Subcutaneous adipose tissue (tissue), 4 donors: ENCODE results near the gene CCN2. TPM values are rescaled to one million over a fixed set of nuclear protein-coding genes. Genes with fewer than 3 reads are reported as not detected.

Experiments used
- total RNA-seq, 4 donors: library from RNA; depleted of rRNA; stranded (reverse); fragments of >200 nt; gene quantifications; one replicate each; pipeline ENCODE4 v1.1.0, GENCODE V29; 2016
- TF ChIP-seq, protein P1 (sequence below): fragments of 450-650 bp; IDR thresholded peaks from one replicate; pipeline ENCODE4 v1.5.1; 2016; ENCODE audit warnings: low read depth, mild to moderate bottlenecking, control low read depth, antibody characterized with exemption, moderate library complexity

CCN2 gene
- total RNA-seq, 4 donors from 2014 or later: 81.9 to 165 (median 112) TPM

DNA sequence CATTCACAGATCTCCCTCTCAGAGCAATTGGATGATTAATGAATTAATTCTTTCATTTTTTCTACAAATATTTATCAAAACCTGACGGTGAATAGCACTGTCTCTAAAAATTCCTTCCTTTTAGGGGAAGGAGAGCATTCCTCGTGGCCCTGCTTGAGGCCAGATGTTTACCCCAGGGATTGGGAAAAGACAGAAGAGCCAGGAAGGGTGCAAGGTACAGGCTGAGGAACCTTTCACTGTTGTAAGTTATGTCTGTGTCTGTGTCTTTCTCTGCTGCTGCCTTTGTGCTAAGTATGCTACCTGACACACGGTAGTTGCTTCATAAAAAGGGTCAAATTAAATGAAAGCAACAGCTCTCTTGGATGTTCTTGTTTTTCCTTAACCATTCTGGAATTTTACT is 27.4 kb upstream of the CCN2 start:
- TF ChIP-seq, protein P1, sequence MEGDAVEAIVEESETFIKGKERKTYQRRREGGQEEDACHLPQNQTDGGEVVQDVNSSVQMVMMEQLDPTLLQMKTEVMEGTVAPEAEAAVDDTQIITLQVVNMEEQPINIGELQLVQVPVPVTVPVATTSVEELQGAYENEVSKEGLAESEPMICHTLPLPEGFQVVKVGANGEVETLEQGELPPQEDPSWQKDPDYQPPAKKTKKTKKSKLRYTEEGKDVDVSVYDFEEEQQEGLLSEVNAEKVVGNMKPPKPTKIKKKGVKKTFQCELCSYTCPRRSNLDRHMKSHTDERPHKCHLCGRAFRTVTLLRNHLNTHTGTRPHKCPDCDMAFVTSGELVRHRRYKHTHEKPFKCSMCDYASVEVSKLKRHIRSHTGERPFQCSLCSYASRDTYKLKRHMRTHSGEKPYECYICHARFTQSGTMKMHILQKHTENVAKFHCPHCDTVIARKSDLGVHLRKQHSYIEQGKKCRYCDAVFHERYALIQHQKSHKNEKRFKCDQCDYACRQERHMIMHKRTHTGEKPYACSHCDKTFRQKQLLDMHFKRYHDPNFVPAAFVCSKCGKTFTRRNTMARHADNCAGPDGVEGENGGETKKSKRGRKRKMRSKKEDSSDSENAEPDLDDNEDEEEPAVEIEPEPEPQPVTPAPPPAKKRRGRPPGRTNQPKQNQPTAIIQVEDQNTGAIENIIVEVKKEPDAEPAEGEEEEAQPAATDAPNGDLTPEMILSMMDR: no peak

DNA sequence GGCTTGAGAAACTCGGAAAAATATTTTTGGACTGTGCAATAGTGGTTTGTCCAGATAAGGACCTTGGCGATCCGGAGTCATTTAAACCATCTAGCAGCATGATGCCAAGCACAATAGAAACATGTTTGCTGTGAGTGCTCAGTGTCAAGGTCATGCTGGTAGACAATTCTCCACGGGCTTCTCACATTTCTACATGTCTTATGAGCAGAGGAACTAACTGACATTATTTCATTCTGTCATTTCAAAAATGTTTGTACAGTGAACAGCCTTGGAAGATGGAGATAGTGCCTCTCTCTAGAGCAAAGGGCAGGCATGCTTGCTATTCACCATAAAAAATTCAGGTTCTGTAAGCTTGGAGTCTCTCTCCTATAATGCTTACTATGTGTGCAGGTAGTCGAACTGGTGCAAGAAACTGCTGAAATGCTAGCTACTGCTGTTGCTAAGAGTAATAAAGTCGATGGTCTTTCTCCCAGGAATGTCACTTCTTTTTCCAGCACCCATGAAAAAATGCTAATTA is 25.4 kb upstream of the CCN2 start:
- TF ChIP-seq, protein P1: no peak

DNA sequence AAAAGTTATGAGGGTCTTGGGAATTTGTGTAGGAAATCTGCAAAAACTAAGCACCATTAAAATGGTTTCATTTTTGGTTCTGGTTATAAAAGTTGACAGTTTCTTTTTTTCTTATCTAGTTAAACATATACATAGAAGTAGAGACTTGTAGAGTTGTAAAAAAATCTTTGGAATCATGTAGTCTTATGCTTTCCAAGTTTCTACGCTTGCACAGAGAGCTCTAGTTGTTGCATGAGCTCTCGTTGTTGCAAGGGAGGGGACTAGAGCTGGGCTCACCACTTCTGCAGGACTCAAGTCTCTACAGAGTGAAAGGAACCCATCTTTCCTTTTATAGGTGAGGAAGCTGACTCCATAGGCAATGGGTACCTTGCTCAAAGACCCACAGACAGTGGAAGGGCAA is 21.6 kb upstream of the CCN2 start:
- TF ChIP-seq, protein P1: no peak

DNA sequence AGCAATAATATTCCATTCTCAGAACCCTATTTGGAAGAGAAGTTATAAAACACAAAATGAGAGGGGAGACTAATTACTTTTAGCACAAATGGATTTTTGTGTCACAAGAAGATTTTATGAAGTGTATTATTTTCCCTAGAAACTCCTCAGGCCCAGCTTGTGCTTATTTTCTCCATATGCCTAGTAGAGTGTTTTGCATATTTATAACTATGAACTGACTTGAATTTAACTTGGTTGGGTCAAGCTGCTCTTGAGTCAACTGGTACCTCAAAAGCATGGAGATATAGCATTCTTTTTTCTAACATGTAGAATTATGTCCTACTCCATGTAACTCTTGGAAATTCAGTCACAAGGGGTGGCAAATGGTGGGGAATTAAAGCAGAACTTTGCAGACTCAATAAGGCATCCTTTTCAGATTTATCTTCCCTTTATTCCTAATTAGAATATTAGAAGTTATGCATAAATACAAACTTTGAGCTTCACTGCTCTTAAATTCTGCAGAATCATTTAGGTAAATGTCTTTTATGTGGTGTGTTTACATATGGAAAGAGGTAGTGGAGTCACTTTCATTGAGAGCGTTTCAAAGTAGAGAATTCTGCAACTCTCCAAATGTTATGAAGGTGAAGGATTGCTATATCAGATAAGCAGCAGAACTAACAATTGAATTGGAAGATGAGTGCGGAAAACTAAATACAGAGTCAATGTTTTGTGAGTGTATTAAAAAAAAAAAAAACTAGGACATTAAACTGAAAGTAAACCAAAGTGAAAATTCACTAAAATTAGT is 19.1 kb upstream of the CCN2 start:
- TF ChIP-seq, protein P1: no peak

DNA sequence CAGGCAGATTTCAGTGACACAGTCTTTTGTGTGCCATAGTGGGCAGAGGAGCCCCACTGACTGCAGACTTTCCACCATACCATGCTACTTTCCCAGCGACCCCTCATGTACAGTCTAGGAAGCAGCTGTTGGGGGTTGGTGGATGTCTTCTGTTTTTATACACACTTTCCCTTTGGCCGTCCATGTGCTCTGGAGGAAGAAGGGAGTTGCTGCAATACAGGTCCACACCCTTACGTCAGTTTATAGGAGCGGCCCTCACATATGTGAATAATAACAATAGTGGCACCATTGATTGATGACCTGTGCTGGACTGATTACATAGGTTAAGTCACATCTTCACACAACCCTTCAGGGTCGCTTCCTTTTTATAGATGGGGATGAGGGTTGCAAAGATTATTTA is 17.5 kb upstream of the CCN2 start:
- TF ChIP-seq, protein P1: no peak

DNA sequence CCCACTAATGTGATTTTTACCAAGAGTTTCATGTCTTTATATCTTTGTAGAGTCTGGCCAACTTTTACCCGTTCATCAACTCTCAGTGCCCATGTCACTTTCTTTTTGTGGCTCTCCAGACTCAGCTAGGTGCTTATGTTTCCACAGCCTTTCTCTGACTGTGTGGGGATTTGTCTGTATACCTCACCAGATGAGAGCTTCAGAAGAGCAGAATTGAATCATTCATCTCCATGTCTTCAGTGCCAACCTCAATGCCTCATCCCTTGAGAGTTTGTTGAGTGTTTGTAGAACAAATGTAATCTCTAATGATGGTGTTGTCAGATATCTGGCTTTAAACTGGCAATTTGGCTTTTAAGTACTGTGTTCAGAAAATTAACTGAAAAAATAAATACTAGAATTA is 16.8 kb upstream of the CCN2 start:
- TF ChIP-seq, protein P1: no peak

DNA sequence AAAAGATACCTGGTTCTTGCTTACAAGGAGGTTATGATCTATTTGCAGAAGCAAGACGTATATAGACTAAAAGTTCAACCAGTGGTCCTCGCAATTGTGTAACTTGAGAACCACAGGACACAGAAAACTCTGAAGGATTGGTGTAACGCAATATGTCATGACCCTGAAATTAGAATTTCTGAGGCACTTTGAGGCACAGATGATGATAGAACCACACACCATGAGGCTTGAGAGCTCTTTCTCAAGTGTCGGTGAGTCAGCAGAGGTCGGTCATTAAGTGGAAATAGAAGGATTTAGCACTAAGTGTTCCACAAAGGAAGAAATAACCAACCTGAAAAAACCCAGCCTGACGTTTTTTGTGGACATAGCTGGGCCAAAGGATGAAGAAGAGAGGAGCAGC is 15.3 kb upstream of the CCN2 start:
- TF ChIP-seq, protein P1: no peak
